ENCODE measurements around the gene IL1RN. TPM values are rescaled to one million over a fixed set of nuclear protein-coding genes. Genes with fewer than 3 reads are reported as not detected.

IL1RN gene
- total RNA-seq, 1 donor: not detected

- Histone ChIP-seq H3K4me1 (ENCODE audit: insufficient read depth, low read length) (no peaks in the 10 kb centered on the region), H3K4me2 (ENCODE audit: insufficient read depth, low read length) (no peak overlapping the region), H3K36me3 (ENCODE audit: insufficient read depth, low read length) (no peaks in the 10 kb centered on the region), H3K4me3 (ENCODE audit: insufficient read depth, low read length) (no peak overlapping the region), H4K20me1 (ENCODE audit: insufficient read depth, low read length) (no peaks in the 10 kb centered on the region), H2AFZ (ENCODE audit: low read length) (no peak overlapping the region), H3K27me3 (ENCODE audit: insufficient read depth, low read length) (no peaks in the 10 kb centered on the region), H3K9me3 (ENCODE audit: low read depth, low read length) (no peaks in the 10 kb centered on the region), H3K27ac (ENCODE audit: low read depth, low read length) (no peak overlapping the region), H3K79me2 (ENCODE audit: insufficient read depth, low read length) (no peaks in the 10 kb centered on the region)
- no peak for DNase-seq (ENCODE audit: insufficient read length, low spot score, missing footprints)
- TF ChIP-seq, protein P1, sequence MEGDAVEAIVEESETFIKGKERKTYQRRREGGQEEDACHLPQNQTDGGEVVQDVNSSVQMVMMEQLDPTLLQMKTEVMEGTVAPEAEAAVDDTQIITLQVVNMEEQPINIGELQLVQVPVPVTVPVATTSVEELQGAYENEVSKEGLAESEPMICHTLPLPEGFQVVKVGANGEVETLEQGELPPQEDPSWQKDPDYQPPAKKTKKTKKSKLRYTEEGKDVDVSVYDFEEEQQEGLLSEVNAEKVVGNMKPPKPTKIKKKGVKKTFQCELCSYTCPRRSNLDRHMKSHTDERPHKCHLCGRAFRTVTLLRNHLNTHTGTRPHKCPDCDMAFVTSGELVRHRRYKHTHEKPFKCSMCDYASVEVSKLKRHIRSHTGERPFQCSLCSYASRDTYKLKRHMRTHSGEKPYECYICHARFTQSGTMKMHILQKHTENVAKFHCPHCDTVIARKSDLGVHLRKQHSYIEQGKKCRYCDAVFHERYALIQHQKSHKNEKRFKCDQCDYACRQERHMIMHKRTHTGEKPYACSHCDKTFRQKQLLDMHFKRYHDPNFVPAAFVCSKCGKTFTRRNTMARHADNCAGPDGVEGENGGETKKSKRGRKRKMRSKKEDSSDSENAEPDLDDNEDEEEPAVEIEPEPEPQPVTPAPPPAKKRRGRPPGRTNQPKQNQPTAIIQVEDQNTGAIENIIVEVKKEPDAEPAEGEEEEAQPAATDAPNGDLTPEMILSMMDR (IDR thresholded peaks at IDR 0.05; ENCODE audit: extremely low read depth, low read depth, low read length): no peak
These were observed 50.8 kb downstream of the IL1RN start for GRCh38 chr2:113178069-113178746.

GRCh38 chr2:113178891-113179290 is 51.5 kb downstream of the IL1RN start:
- H3K4me1 ChIP-seq (ENCODE audit: insufficient read depth, low read length): no peaks in the 10 kb centered on the region
- no peaks in the 10 kb centered on the region for H3K36me3 ChIP-seq (ENCODE audit: insufficient read depth, low read length)
- DNase-seq (ENCODE audit: insufficient read length, low spot score, missing footprints): no peak
- no peaks in the 10 kb centered on the region for H3K9me3 ChIP-seq (ENCODE audit: low read depth, low read length)
- no peak overlapping the region for H2AFZ ChIP-seq (ENCODE audit: low read length)
- no peaks in the 10 kb centered on the region for H3K27me3 ChIP-seq (ENCODE audit: insufficient read depth, low read length)
- H4K20me1 ChIP-seq (ENCODE audit: insufficient read depth, low read length): no peaks in the 10 kb centered on the region
- no peak overlapping the region for H3K4me3 ChIP-seq (ENCODE audit: insufficient read depth, low read length)
- no peak overlapping the region for H3K4me2 ChIP-seq (ENCODE audit: insufficient read depth, low read length)
- H3K27ac ChIP-seq (ENCODE audit: low read depth, low read length): no peak overlapping the region
- H3K79me2 ChIP-seq (ENCODE audit: insufficient read depth, low read length): no peaks in the 10 kb centered on the region
- TF ChIP-seq, protein P1 (IDR thresholded peaks at IDR 0.05; ENCODE audit: extremely low read depth, low read depth, low read length): no peak

- H3K27ac ChIP-seq (ENCODE audit: low read depth, low read length): no peak overlapping the region
- no peak overlapping the region for H2AFZ ChIP-seq (ENCODE audit: low read length)
- no peaks in the 10 kb centered on the region for H3K4me1 ChIP-seq (ENCODE audit: insufficient read depth, low read length)
- DNase-seq (ENCODE audit: insufficient read length, low spot score, missing footprints): no peak
- H4K20me1 ChIP-seq (ENCODE audit: insufficient read depth, low read length): no peaks in the 10 kb centered on the region
- H3K27me3 ChIP-seq (ENCODE audit: insufficient read depth, low read length): no peaks in the 10 kb centered on the region
- H3K4me3 ChIP-seq (ENCODE audit: insufficient read depth, low read length): no peak overlapping the region
- no peak overlapping the region for H3K4me2 ChIP-seq (ENCODE audit: insufficient read depth, low read length)
- no peaks in the 10 kb centered on the region for H3K9me3 ChIP-seq (ENCODE audit: low read depth, low read length)
- TF ChIP-seq, protein P1 (IDR thresholded peaks at IDR 0.05; ENCODE audit: extremely low read depth, low read depth, low read length): no peak
- H3K79me2 ChIP-seq (ENCODE audit: insufficient read depth, low read length): no peaks in the 10 kb centered on the region
- no peaks in the 10 kb centered on the region for H3K36me3 ChIP-seq (ENCODE audit: insufficient read depth, low read length)
These were observed 52.1 kb downstream of the IL1RN start for GRCh38 chr2:113179446-113180045.

GRCh38 chr2:113180131-113180946 is 52.9 kb downstream of the IL1RN start:
- Histone ChIP-seq H2AFZ (ENCODE audit: low read length) (no peak overlapping the region), H3K9me3 (ENCODE audit: low read depth, low read length) (no peaks in the 10 kb centered on the region), H3K79me2 (ENCODE audit: insufficient read depth, low read length) (no peaks in the 10 kb centered on the region), H3K27ac (ENCODE audit: low read depth, low read length) (no peak overlapping the region), H3K4me3 (ENCODE audit: insufficient read depth, low read length) (no peak overlapping the region), H3K4me2 (ENCODE audit: insufficient read depth, low read length) (no peak overlapping the region), H4K20me1 (ENCODE audit: insufficient read depth, low read length) (no peaks in the 10 kb centered on the region), H3K4me1 (ENCODE audit: insufficient read depth, low read length) (no peaks in the 10 kb centered on the region), H3K36me3 (ENCODE audit: insufficient read depth, low read length) (no peaks in the 10 kb centered on the region), H3K27me3 (ENCODE audit: insufficient read depth, low read length) (no peaks in the 10 kb centered on the region)
- TF ChIP-seq, protein P1 (IDR thresholded peaks at IDR 0.05; ENCODE audit: extremely low read depth, low read depth, low read length): no peak
- no peak for DNase-seq (ENCODE audit: insufficient read length, low spot score, missing footprints)
